H9 (cell line): ENCODE results near the gene TOMM22. TPM values are rescaled to one million over a fixed set of nuclear protein-coding genes. Genes with fewer than 3 reads are reported as not detected.
A peak's percentile ranks its signal among the peaks of the same experiment; 100 is the strongest.

Experiments
- DNase-seq: peaks from one replicate; pipeline ENCODE4 v3.0.0-alpha.2; 2017
- H2AFZ ChIP-seq: one replicate; pipeline ENCODE4 v1.6.1; 2013; ENCODE audit warnings: mild to moderate bottlenecking, low read length, control low read depth, moderate library complexity
- H2AK5ac ChIP-seq: 2 replicates; pipeline ENCODE4 v1.6.1; 2013; ENCODE audit warnings: low read length, control low read depth, mixed read lengths; ENCODE audit not compliant: insufficient read length
- H2BK120ac ChIP-seq: one replicate; pipeline ENCODE4 v1.6.1; 2013; ENCODE audit warnings: low read depth, mild to moderate bottlenecking, low read length, control low read depth, inconsistent platforms; ENCODE audit not compliant: poor library complexity, severe bottlenecking
- H2BK12ac ChIP-seq: 2 replicates; pipeline ENCODE4 v1.6.1; 2013; ENCODE audit warnings: low read length, control low read depth, mixed read lengths, low read depth; ENCODE audit not compliant: insufficient read length
- H2BK15ac ChIP-seq: 2 replicates; pipeline ENCODE4 v1.6.1; 2013; ENCODE audit warnings: low read depth, low read length, control low read depth
- H2BK20ac ChIP-seq: one replicate; pipeline ENCODE4 v1.6.1; 2013; ENCODE audit warnings: low read depth, mild to moderate bottlenecking, low read length, control low read depth, inconsistent platforms; ENCODE audit not compliant: poor library complexity, severe bottlenecking
- H2BK5ac ChIP-seq: 2 replicates; pipeline ENCODE4 v1.6.1; 2013; ENCODE audit warnings: low read length, control low read depth, mixed read lengths; ENCODE audit not compliant: insufficient read length
- H3K14ac ChIP-seq: 2 replicates; pipeline ENCODE4 v1.6.1; 2013; ENCODE audit warnings: low read length, control low read depth; ENCODE audit not compliant: insufficient read depth
- H3K18ac ChIP-seq: 2 replicates; pipeline ENCODE4 v1.6.1; 2013; ENCODE audit warnings: low read depth, mild to moderate bottlenecking, mixed read lengths, low read length, control low read depth; ENCODE audit not compliant: insufficient read length
- H3K23ac ChIP-seq: 2 replicates; pipeline ENCODE4 v1.6.1; 2013; ENCODE audit warnings: low read length, control low read depth, mixed read lengths, low read depth; ENCODE audit not compliant: insufficient read length
- H3K23me2 ChIP-seq: 2 replicates; pipeline ENCODE4 v1.6.1; 2013; ENCODE audit warnings: low read depth, mild to moderate bottlenecking, mixed read lengths, low read length, control low read depth; ENCODE audit not compliant: insufficient read length, poor library complexity, severe bottlenecking
- H3K27ac ChIP-seq: 2 replicates; pipeline ENCODE4 v1.5.1; 2013; ENCODE audit warnings: low read length, control low read depth, mixed read lengths, low read depth; ENCODE audit not compliant: insufficient read length
- H3K27me3 ChIP-seq: 2 replicates; pipeline ENCODE4 v1.6.1; 2013; ENCODE audit warnings: low read length, control low read depth, inconsistent platforms; ENCODE audit not compliant: insufficient read depth
- H3K4ac ChIP-seq: 2 replicates; pipeline ENCODE4 v1.6.1; 2013; ENCODE audit warnings: low read depth, mild to moderate bottlenecking, control low read depth, inconsistent platforms, low read length, moderate library complexity
- H3K4me1 ChIP-seq: 2 replicates; pipeline ENCODE4 v1.6.1; 2013; ENCODE audit warnings: low read length, control low read depth, inconsistent platforms; ENCODE audit not compliant: insufficient read depth
- H3K4me2 ChIP-seq: 2 replicates; pipeline ENCODE4 v1.6.1; 2013; ENCODE audit warnings: low read length, control low read depth, mixed read lengths; ENCODE audit not compliant: insufficient read length, insufficient read depth
- H3K56ac ChIP-seq: 2 replicates; pipeline ENCODE4 v1.6.1; 2013; ENCODE audit warnings: low read depth, mild to moderate bottlenecking, mixed read lengths, low read length, control low read depth; ENCODE audit not compliant: insufficient read length
- H3K79me1 ChIP-seq: 2 replicates; pipeline ENCODE4 v1.6.1; 2013; ENCODE audit warnings: low read depth, mild to moderate bottlenecking, moderate library complexity, low read length, control low read depth, inconsistent platforms; ENCODE audit not compliant: insufficient read depth, poor library complexity, severe bottlenecking
- H3K79me2 ChIP-seq: 2 replicates; pipeline ENCODE4 v1.6.1; 2013; ENCODE audit warnings: low read length, control low read depth, inconsistent platforms; ENCODE audit not compliant: insufficient read depth
- H3K9ac ChIP-seq: 2 replicates; pipeline ENCODE4 v1.6.1; 2013; ENCODE audit warnings: low read length, control low read depth, mixed read lengths; ENCODE audit not compliant: insufficient read length; ENCODE audit errors: extremely low read depth
- H3K9me3 ChIP-seq: one replicate; pipeline ENCODE4 v1.6.1; 2013; ENCODE audit warnings: low read depth, low read length, inconsistent platforms; ENCODE audit not compliant: control insufficient read depth
- H3T11ph ChIP-seq: one replicate; pipeline ENCODE4 v1.6.1; 2013; ENCODE audit warnings: mild to moderate bottlenecking, low read length, control low read depth, inconsistent platforms
- H4K20me1 ChIP-seq: one replicate; pipeline ENCODE4 v1.6.1; 2013; ENCODE audit not compliant: control insufficient read depth, insufficient read length, insufficient read depth
- H4K5ac ChIP-seq: 2 replicates; pipeline ENCODE4 v1.6.1; 2013; ENCODE audit warnings: low read depth, mild to moderate bottlenecking, mixed read lengths, low read length, control low read depth; ENCODE audit not compliant: insufficient read length
- H4K8ac ChIP-seq: replicated peaks from 2 replicates; pipeline ENCODE4 v1.6.1; 2013; ENCODE audit warnings: low read length, control low read depth, mixed read lengths, low read depth; ENCODE audit not compliant: insufficient read length
- H4K91ac ChIP-seq: 2 replicates; pipeline ENCODE4 v1.6.1; 2013; ENCODE audit warnings: low read depth, mild to moderate bottlenecking, moderate library complexity, mixed read lengths, low read length, control low read depth; ENCODE audit not compliant: insufficient read length
- H3K27ac Mint-ChIP-seq, 3 experiments: 2 replicates in 2 of 3; 3 replicates in 1 of 3; pipeline ENCODE4 v1.8.0; 2020 to 2021; ENCODE audit warnings: mixed read lengths in 3 of 3, mild to moderate bottlenecking in 1 of 3, moderate library complexity in 1 of 3
- H3K27me3 Mint-ChIP-seq: 2 replicates; pipeline ENCODE4 v1.8.0; 2021; ENCODE audit warnings: low read depth, mild to moderate bottlenecking, moderate library complexity, mixed read lengths
- H3K36me3 Mint-ChIP-seq, 3 experiments: 2 replicates in 2 of 3; 3 replicates in 1 of 3; pipeline ENCODE4 v1.8.0; 2020 to 2021; ENCODE audit warnings: low read depth in 3 of 3, mixed read lengths in 3 of 3; ENCODE audit not compliant: insufficient read depth in 1 of 3
- H3K4me1 Mint-ChIP-seq, 2 experiments: 2 replicates each; pipeline ENCODE4 v1.8.0; 2020; ENCODE audit warnings: mixed read lengths in 2 of 2
- H3K4me3 Mint-ChIP-seq, 2 experiments: 2 replicates in 1 of 2; 3 replicates in 1 of 2; pipeline ENCODE4 v1.8.0; 2020 to 2021; ENCODE audit warnings: mild to moderate bottlenecking in 2 of 2, mixed read lengths in 2 of 2, moderate library complexity in 1 of 2
- H3K9me3 Mint-ChIP-seq, 2 experiments: 2 replicates in 1 of 2; 3 replicates in 1 of 2; pipeline ENCODE4 v1.8.0; 2020; ENCODE audit warnings: mild to moderate bottlenecking in 2 of 2, mixed read lengths in 2 of 2, moderate library complexity in 1 of 2
- WGBS: extraction: QIAGEN DNeasy Blood & Tissue Kit; methylation state at CpG from one replicate; pipeline ENCODE4 v1.1.7; 2013; ENCODE audit warnings: missing lambda C conversion rate, low lambda C conversion rate, mixed read lengths; ENCODE audit not compliant: insufficient read length; ENCODE audit errors: extremely low coverage; 5-methylcytosine and 5-hydroxymethylcytosine counted together
- total RNA-seq: library from RNA; stranded (reverse); gene quantifications from 2 replicates; pipeline ENCODE4 v1.2.1, GENCODE V29; 2021
- TF ChIP-seq, protein P1 (sequence below): fragments of 200-600 bp; sonication (generic); conservative IDR thresholded peaks from 3 replicates; pipeline ENCODE4 v1.8.0; 2021; ENCODE audit warnings: antibody characterized with exemption, mild to moderate bottlenecking

The TOMM22 gene
- total RNA-seq, 1 experiment from 2014 or later = 128 TPM

DNA sequence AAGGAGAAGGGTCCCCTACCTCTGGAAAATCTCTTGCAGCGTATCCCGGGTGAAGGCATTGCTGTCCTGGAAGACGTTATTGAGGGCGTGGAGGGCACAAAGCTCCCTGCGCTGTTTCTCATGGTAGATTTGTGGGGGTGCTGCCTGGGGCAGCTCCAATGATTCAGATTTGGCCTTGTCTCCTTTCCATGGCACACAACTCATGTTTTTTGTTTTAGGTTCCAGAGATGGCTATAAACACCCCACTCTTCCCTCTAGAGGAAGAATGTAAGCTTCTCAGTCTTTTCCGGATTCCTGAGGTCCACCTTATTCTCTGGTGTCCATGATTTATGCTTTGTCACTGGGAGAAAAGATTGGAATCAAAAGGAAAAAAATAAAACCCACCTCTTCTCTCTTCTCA is 18.0 kb downstream of the TOMM22 start:
- Mint-ChIP-seq H3K36me3 (peaks cover 7 to 26% (median 8%) of the 10 kb centered on the region in 3 experiments; a peak in 6 of 7 replicates), H3K9me3 (no peaks in the 10 kb centered on the region), H3K4me1 (peaks cover 45 to 56% of the 10 kb centered on the region in 2 experiments), H3K27me3 (no peaks in the 10 kb centered on the region; the same call in 1 of the 2 replicates), H3K4me3 (peak overlapping the region; percentile 93 to 99), H3K27ac (peak overlapping the region in 1 of 3 experiments; percentile 83; a peak in 2 of 7 replicates)
- Histone ChIP-seq H3K4ac (no peak overlapping the region), H3K9ac (peak overlapping the region; percentile 50), H2BK15ac (no peak overlapping the region), H3K23ac (no peak overlapping the region), H3K4me2 (peak overlapping the region; percentile 72), H3K27ac (no peak overlapping the region), H2BK20ac (no peak overlapping the region), H4K8ac (no peak overlapping the region), H3K79me1 (no peaks in the 10 kb centered on the region), H2BK12ac (no peak overlapping the region), H3K14ac (no peak overlapping the region), H4K91ac (no peak overlapping the region), H2BK120ac (no peak overlapping the region), H2AK5ac (no peak overlapping the region), H3T11ph (no peak overlapping the region), H3K4me1 (peaks cover 9% of the 10 kb centered on the region), H3K23me2 (peaks cover 11% of the 10 kb centered on the region), H4K5ac (no peak overlapping the region), H3K56ac (no peak overlapping the region), H4K20me1 (no peaks in the 10 kb centered on the region), H3K79me2 (peaks cover 9% of the 10 kb centered on the region), H3K18ac (no peak overlapping the region), H2AFZ (no peak overlapping the region), H2BK5ac (no peak overlapping the region), H3K9me3 (no peaks in the 10 kb centered on the region), H3K27me3 (no peaks in the 10 kb centered on the region)
- TF ChIP-seq, protein P1, sequence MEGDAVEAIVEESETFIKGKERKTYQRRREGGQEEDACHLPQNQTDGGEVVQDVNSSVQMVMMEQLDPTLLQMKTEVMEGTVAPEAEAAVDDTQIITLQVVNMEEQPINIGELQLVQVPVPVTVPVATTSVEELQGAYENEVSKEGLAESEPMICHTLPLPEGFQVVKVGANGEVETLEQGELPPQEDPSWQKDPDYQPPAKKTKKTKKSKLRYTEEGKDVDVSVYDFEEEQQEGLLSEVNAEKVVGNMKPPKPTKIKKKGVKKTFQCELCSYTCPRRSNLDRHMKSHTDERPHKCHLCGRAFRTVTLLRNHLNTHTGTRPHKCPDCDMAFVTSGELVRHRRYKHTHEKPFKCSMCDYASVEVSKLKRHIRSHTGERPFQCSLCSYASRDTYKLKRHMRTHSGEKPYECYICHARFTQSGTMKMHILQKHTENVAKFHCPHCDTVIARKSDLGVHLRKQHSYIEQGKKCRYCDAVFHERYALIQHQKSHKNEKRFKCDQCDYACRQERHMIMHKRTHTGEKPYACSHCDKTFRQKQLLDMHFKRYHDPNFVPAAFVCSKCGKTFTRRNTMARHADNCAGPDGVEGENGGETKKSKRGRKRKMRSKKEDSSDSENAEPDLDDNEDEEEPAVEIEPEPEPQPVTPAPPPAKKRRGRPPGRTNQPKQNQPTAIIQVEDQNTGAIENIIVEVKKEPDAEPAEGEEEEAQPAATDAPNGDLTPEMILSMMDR = no peak
- no peak for DNase-seq
- WGBS = no CpG with 5 or more reads among the region's 6 CpGs
